ENCODE results near the gene C10orf95. TPM values are rescaled to one million over a fixed set of nuclear protein-coding genes. Genes with fewer than 3 reads are reported as not detected.

The C10orf95 gene
- total and polyA plus RNA-seq, 2 donors (not counting 3 experiments of a cell fraction or from before 2014, with no cell fraction given): 0.08 TPM; not detected in 1

GRCh38 chr10:102426803-102427287, 24.5 kb downstream of the C10orf95 start:
- Histone ChIP-seq H3K9me3 (replicated peaks; ENCODE audit: control insufficient read depth, insufficient read depth, low read length) (no peaks in the 10 kb centered on the region), H3K4me2 (ENCODE audit: insufficient read depth, low read length) (no peak overlapping the region), H3K79me2 (ENCODE audit: control insufficient read depth, insufficient read depth, low read length) (peaks cover 6% of the 10 kb centered on the region), H4K20me1 (replicated peaks; ENCODE audit: control insufficient read depth, extremely low read depth, insufficient read depth, low read length) (no peaks in the 10 kb centered on the region), H2AFZ (ENCODE audit: low read depth, low read length) (no peak overlapping the region), H3K27ac (ENCODE audit: insufficient read depth, low read depth, low read length) (no peak overlapping the region), H3K4me1 (ENCODE audit: control insufficient read depth, extremely low read depth, insufficient read depth, low read length) (peaks cover 16% of the 10 kb centered on the region), H3K9me1 (replicated peaks; ENCODE audit: control insufficient read depth, extremely low read depth, insufficient read depth, low read length) (no peaks in the 10 kb centered on the region), H3K4me3 (replicated peaks in 1 of 3; ENCODE audit: insufficient read depth in 1 of 3, low read depth in 1 of 3, low read length in 3 of 3) (no peak overlapping the region), H3K27me3 (ENCODE audit: control insufficient read depth in 2 of 2, insufficient read depth in 2 of 2, low read length in 2 of 2) (no peaks in the 10 kb centered on the region), H3K9ac (replicated peaks; ENCODE audit: extremely low read depth, insufficient read depth, low read length) (no peak overlapping the region), H3K36me3 (ENCODE audit: control insufficient read depth in 2 of 2, extremely low read depth in 1 of 2, insufficient read depth in 2 of 2, low read length in 2 of 2) (peaks cover 0 to 9% of the 10 kb centered on the region in 2 experiments)
- DNase-seq (ENCODE audit: low read depth, low spot score) (no peak), FAIRE-seq (no peak)
- TF ChIP-seq EZH2 (IDR thresholded peaks at IDR 0.05; ENCODE audit: borderline replicate concordance, low read depth, low read length, severe bottlenecking) (no peak), GATA2 (IDR thresholded peaks at IDR 0.05; ENCODE audit: insufficient read depth, insufficient read length, low read depth, low read length) (no peak), MYC (IDR thresholded peaks at IDR 0.05; ENCODE audit: low read depth, low read length) (no peak), POLR2AphosphoS5 (IDR thresholded peaks at IDR 0.05; ENCODE audit: insufficient read depth, low read depth, low read length) (no peak), FOS (IDR thresholded peaks at IDR 0.05; ENCODE audit: borderline replicate concordance, insufficient read depth, low read length) (no peak)
- ChIA-PET POLR2A (no interaction called here), CTCF (interaction anchor here (1.0 to 1.6 kb wide), 2 partner anchors 52 to 75 kb away, joined by 4 to 5 read pairs; no protein-coding TSS in a partner anchor)
- intact Hi-C loops (cut with micrococcal nuclease): no loop called here
- no TSS peak for BruUV-seq (replicated peaks)
- dilution Hi-C loops (cut with MboI; ENCODE audit: extremely low pct_ligation_motif_present, low sequenced_read_pairs): no loop called here

- intact Hi-C loops (cut with micrococcal nuclease) (no loop called here), dilution Hi-C loops (cut with MboI; ENCODE audit: extremely low pct_ligation_motif_present, low sequenced_read_pairs) (no loop called here)
- no peak overlapping the region for H3K27ac ChIP-seq (ENCODE audit: insufficient read depth, low read depth, low read length)
- peaks cover 11% of the 10 kb centered on the region for H3K4me1 ChIP-seq (ENCODE audit: control insufficient read depth, extremely low read depth, insufficient read depth, low read length)
- no TSS peak for BruUV-seq (replicated peaks)
- FAIRE-seq: no peak
- ChIA-PET POLR2A (no interaction called here), CTCF (interaction anchor here (1.0 to 6.5 kb wide), 4 partner anchors 21 to 195 kb away, joined by 4 to 74 read pairs (median 28); no protein-coding TSS in a partner anchor)
- H3K36me3 ChIP-seq (ENCODE audit: control insufficient read depth in 2 of 2, extremely low read depth in 1 of 2, insufficient read depth in 2 of 2, low read length in 2 of 2): peaks cover 0 to 9% of the 10 kb centered on the region in 2 experiments
- H3K9ac ChIP-seq (replicated peaks; ENCODE audit: extremely low read depth, insufficient read depth, low read length): no peak overlapping the region
- H3K27me3 ChIP-seq (ENCODE audit: control insufficient read depth in 2 of 2, insufficient read depth in 2 of 2, low read length in 2 of 2): no peaks in the 10 kb centered on the region
- no peaks in the 10 kb centered on the region for H3K9me3 ChIP-seq (replicated peaks; ENCODE audit: control insufficient read depth, insufficient read depth, low read length)
- H3K79me2 ChIP-seq (ENCODE audit: control insufficient read depth, insufficient read depth, low read length): no peaks in the 10 kb centered on the region
- H3K4me3 ChIP-seq (replicated peaks in 1 of 3; ENCODE audit: insufficient read depth in 1 of 3, low read depth in 1 of 3, low read length in 3 of 3): no peak overlapping the region
- H3K9me1 ChIP-seq (replicated peaks; ENCODE audit: control insufficient read depth, extremely low read depth, insufficient read depth, low read length): no peaks in the 10 kb centered on the region
- no peak for DNase-seq (ENCODE audit: low read depth, low spot score)
- H3K4me2 ChIP-seq (ENCODE audit: insufficient read depth, low read length): no peak overlapping the region
- H2AFZ ChIP-seq (ENCODE audit: low read depth, low read length): no peak overlapping the region
- no peak for TF ChIP-seq POLR2AphosphoS5 (IDR thresholded peaks at IDR 0.05; ENCODE audit: insufficient read depth, low read depth, low read length)
- no peak for TF ChIP-seq CTCF (IDR thresholded peaks at IDR 0.05; ENCODE audit: extremely low read depth in 1 of 2, insufficient read depth in 1 of 2, low read depth in 1 of 2, low read length in 2 of 2)
- no peak for TF ChIP-seq JUN (IDR thresholded peaks at IDR 0.05; ENCODE audit: borderline replicate concordance, insufficient read depth, insufficient read length, low read depth)
- no peak for TF ChIP-seq MAX (IDR thresholded peaks at IDR 0.05; ENCODE audit: insufficient read depth, insufficient read length)
- TF ChIP-seq EZH2 (IDR thresholded peaks at IDR 0.05; ENCODE audit: borderline replicate concordance, low read depth, low read length, severe bottlenecking): no peak
- H4K20me1 ChIP-seq (replicated peaks; ENCODE audit: control insufficient read depth, extremely low read depth, insufficient read depth, low read length): no peaks in the 10 kb centered on the region
Measured at GRCh38 chr10:102425444-102425843, 25.9 kb downstream of the C10orf95 start.
